Measurements from ENCODE around the gene TMEM161A.
"Not testable (repeated sequence)": the region's sequence is repeated elsewhere in the genome, so short reads cannot be mapped to it uniquely, and the experiment has no call there.

Gene TMEM161A

GRCh38 chr19:19138109-19138981 is at the start of gene TMEM161A:
TSS of gene TMEM161A (minus strand) at chr19:19138478. CDS start at chr19:19138428, 50 bp downstream.
- in situ Hi-C loops (cut with HindIII; ENCODE audit: low sequenced_read_pairs) = no loop called here

DNA sequence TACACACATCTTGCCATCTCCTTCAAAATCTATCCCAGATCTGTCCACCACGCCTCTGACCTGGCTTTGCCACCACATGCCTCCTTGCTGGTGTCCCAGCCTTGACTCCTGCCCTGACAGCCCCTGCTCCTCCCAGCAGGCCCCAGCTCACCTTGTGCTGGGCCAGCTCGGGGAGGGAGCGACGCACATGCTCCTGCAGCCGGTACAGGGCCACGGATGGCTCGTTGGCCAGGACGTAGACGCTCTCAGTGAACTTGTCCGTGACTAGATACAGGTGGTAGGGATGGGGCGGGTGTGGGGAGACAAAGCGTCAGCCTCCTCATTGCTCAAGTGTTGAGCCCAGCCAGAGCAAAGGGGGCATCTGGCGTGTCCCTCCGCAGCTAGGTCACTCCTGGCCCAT is 48.5 kb upstream of the TMEM161A start:
- in situ Hi-C loops (cut with HindIII; ENCODE audit: low sequenced_read_pairs) = no loop called here

- in situ Hi-C loops (cut with HindIII; ENCODE audit: low sequenced_read_pairs) = no loop called here
These were observed 47.8 kb upstream of the TMEM161A start for GRCh38 chr19:19185853-19186740.

DNA sequence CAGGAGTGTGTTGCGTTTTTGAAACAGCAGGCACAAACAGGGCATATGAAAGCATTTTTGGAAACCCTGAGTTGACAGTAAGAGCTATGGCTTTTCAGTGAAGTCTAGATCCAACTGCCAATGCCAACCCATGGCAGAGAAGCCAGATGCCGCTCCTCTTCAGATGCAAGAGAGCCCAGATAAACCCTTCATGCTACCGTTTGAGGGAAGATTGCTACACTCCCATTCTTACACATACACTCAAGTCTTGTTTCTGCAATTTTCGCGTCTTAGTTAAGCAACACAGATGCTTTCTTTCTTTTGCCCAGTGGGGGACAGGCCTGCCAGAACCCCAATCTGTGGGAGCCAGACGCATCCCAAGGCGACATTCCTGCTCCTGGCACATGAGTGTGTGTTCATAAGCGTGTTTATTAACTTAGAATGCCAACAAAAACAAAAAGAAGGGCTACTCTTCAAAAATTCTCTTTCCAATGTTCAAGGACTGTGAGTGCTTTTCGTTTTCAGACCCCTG is 43.3 kb upstream of the TMEM161A start:
- in situ Hi-C loops (cut with HindIII; ENCODE audit: low sequenced_read_pairs) = no loop called here

GRCh38 chr19:19179548-19180441 is 41.5 kb upstream of the TMEM161A start:
- in situ Hi-C loops (cut with HindIII; ENCODE audit: low sequenced_read_pairs) = no loop called here

DNA sequence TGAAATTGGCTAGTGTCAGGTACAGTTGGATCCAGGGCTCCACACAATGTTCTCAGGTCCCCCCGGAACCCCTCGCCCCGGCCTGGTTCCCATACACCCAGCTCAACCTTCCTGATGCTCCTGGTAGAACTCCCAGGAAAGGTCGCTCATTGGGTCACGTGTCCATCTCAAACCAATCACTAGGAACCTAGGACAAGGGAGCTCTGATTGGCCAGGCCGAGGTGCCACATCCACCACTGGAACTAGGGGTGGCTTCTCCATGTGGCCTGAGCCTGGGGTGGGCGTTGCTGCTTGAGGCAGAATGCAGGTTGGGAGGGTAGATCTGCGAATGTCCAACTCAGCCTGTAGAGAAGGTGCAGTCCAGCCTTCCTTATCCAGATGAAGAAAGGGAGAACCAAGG is 38.7 kb upstream of the TMEM161A start:
- in situ Hi-C loops (cut with HindIII; ENCODE audit: low sequenced_read_pairs) = no loop called here

GRCh38 chr19:19173243-19173642 is 35.0 kb upstream of the TMEM161A start:
- in situ Hi-C loops (cut with HindIII; ENCODE audit: low sequenced_read_pairs) = not testable (repeated sequence)

DNA sequence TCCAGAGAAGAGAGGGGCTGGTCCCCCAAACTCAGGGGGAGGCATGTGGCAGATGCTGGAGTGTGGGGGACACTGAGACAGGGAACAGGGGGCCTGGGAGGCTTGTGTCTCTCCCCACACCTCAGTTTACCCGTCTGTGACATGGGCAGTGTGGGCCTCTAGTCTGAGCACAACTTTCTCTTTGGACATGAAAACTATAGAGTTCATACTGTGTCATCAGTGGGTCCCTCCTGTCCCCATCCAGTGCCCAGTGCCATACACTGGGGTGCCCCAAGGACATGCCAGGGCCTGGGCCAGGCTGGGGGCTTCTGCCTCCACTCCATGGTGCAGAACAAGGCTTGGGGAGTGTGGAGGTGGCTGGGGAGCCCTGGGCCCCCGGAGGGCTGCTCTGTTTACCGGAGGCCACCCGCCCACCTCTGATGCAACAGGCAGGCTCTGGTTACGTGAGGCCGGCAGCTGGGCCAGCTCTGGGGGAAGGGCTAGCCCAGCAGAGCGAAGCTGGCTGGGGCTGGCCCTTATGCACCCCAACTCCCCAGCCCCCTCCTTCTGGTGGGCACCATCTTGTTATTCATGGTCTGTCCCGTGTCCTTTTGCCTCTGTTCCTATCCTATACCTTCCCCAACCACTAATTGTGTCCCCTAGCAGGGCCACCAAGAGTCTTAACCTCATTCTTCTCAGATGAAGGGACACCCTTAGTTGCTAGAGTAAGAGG is 33.7 kb upstream of the TMEM161A start:
- in situ Hi-C loops (cut with HindIII; ENCODE audit: low sequenced_read_pairs) = no loop called here

GRCh38 chr19:19170873-19171672 is 32.8 kb upstream of the TMEM161A start:
- in situ Hi-C loops (cut with HindIII; ENCODE audit: low sequenced_read_pairs) = no loop called here

DNA sequence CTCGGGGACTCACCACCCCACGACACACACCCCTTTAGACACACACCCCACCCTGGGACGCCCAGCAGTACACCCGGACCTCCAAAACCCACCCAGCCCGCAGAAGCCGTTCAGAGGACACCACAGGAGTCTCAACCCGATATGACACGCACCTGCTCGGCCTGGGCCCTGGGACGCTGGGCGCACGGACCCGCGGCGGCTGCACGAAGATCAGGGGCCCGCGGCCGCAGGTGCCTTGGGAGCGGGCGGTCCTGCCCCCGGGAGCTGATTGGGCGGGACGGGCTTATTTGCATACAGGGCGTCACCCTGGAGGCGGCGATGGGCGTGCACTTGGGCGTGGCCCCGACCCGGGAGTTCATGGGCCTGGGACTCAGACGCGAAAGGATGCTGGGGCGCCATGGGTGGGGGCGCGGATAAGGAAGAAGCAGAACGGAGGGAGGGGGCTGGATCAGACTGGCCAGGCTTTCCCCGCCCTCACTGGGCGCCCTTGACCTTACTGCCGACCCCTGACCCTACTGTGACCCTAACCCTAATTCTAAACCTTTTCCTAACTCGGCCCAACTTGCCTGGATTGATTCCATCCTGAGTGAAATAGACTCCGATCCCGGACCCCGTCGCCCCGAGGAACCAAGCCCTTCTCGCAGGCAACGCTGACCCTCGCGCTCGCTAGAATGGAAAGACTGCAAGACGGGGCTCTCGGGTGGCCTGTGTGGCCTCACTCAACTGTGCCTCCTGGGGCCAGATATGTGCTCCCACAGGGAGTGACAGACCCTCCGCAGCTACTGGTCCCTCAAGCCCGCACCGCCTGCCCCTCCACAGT is 32.0 kb upstream of the TMEM161A start, which contains the start of gene MEF2B:
Gene MEF2B (minus strand): TSS at position 211 of the 820 bp plus-strand sequence. CDS start 19,528 bp downstream, outside the sequence.
- in situ Hi-C loops (cut with HindIII; ENCODE audit: low sequenced_read_pairs) = no loop called here

GRCh38 chr19:19169236-19170052 is 31.2 kb upstream of the TMEM161A start:
- in situ Hi-C loops (cut with HindIII; ENCODE audit: low sequenced_read_pairs) = no loop called here

GRCh38 chr19:19167612-19168011 is 29.3 kb upstream of the TMEM161A start:
- in situ Hi-C loops (cut with HindIII; ENCODE audit: low sequenced_read_pairs) = no loop called here

GRCh38 chr19:19165396-19165795 is 27.1 kb upstream of the TMEM161A start:
- in situ Hi-C loops (cut with HindIII; ENCODE audit: low sequenced_read_pairs) = no loop called here

GRCh38 chr19:19162495-19162894 is 24.2 kb upstream of the TMEM161A start:
- in situ Hi-C loops (cut with HindIII; ENCODE audit: low sequenced_read_pairs) = no loop called here

GRCh38 chr19:19160461-19161035 is 22.3 kb upstream of the TMEM161A start:
- in situ Hi-C loops (cut with HindIII; ENCODE audit: low sequenced_read_pairs) = no loop called here

DNA sequence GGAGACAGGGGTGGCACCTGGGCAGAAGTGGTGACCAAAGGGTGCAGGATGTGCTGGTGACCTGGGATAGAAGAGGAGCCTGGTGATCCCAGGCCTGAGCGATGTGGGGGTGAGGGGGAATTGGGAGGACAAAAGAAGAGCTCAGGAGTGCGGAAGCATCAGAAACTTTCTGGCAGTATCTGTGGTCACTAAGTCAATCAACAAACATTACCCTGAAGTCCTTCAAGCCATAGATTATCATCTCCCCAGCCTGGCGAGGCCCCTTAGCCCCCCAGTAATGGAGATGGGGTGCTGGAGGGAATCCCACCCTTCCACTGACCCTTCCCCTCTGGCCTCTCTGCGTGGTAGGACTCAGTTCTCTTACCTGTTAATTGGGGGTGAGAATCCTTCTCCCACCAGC is 21.3 kb upstream of the TMEM161A start:
- in situ Hi-C loops (cut with HindIII; ENCODE audit: low sequenced_read_pairs) = no loop called here

- in situ Hi-C loops (cut with HindIII; ENCODE audit: low sequenced_read_pairs) = no loop called here
These were observed 19.5 kb upstream of the TMEM161A start for GRCh38 chr19:19157808-19158207.

Data from DLD1 (cell line).